Heart left ventricle (tissue), 13 donors: ENCODE measurements around the gene CLCN4.

ENCODE experiments used
- POLR2A ChIP-seq, 2 donors: fragments of 450-650 bp; IDR thresholded peaks; one replicate each; pipeline ENCODE4 v1.6.1; 2017; ENCODE audit warnings: antibody characterized with exemption in 2 of 2, mild to moderate bottlenecking in 2 of 2, moderate library complexity in 2 of 2
- TF ChIP-seq, protein P1 (sequence below), 12 donors: fragments of 200-600 bp; sonication (generic) in 4 of 12; IDR thresholded peaks; one replicate each; pipeline versions ENCODE4 v1.5.0 to v1.8.0; 2018 to 2022; ENCODE audit warnings: antibody characterized with exemption in 12 of 12, mild to moderate bottlenecking in 5 of 12
- donor health status: ischemic (EF 13 %, LVEDD 7.1; RV severe dilation, severe dysfunction).
- donor health status: DM: no; HTN: yes; CAD: no.
- donor health status: DM: no; HTN: no; CAD: no.
- donor health status: ischemic (EF 25% LVEDD 6.9; RV normal size, moderate dysfunction).
- donor health status: ischemic (EF 25% LVEDD 5.7; RV mildly dilated, moderate dysfunction).
- donor health status: ischemic (EF 35%, LVEDD 5.7; RV mildly dilated, moderate dysfunction).
- donor health status: nonischemic (EF 11% LVEDD 7.7; RV severe dilation, severe dysfunction).
- donor health status: DM: yes; HTN: yes; CAD: no.
- donor health status: PGD.
- donor health status: ischemic (EF 29% LVEDD 5.4; RV normal size, mild dysfunction).
- donor health status: nonischemic (EF 23%, LVEDD 6.1; RV moderate dilation, normal function).

- TF ChIP-seq, protein P1, sequence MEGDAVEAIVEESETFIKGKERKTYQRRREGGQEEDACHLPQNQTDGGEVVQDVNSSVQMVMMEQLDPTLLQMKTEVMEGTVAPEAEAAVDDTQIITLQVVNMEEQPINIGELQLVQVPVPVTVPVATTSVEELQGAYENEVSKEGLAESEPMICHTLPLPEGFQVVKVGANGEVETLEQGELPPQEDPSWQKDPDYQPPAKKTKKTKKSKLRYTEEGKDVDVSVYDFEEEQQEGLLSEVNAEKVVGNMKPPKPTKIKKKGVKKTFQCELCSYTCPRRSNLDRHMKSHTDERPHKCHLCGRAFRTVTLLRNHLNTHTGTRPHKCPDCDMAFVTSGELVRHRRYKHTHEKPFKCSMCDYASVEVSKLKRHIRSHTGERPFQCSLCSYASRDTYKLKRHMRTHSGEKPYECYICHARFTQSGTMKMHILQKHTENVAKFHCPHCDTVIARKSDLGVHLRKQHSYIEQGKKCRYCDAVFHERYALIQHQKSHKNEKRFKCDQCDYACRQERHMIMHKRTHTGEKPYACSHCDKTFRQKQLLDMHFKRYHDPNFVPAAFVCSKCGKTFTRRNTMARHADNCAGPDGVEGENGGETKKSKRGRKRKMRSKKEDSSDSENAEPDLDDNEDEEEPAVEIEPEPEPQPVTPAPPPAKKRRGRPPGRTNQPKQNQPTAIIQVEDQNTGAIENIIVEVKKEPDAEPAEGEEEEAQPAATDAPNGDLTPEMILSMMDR (IDR thresholded peaks at IDR 0.05): no peak
- TF ChIP-seq POLR2A (IDR thresholded peaks at IDR 0.05): no peak
Observed at GRCh38 chrX:10128386-10128785, 28.4 kb upstream of the CLCN4 start.
